Sigmoid colon (tissue), 4 donors: ENCODE measurements around the gene BLM.

Source experiments
- EP300 ChIP-seq, 4 donors: sonication (generic); formaldehyde crosslinking; IDR thresholded peaks; one replicate each; pipeline ENCODE4 v1.6.1; 2017; ENCODE audit warnings: antibody characterized with exemption in 4 of 4
- POLR2A ChIP-seq, 2 donors: fragments of 450-650 bp; IDR thresholded peaks; one replicate each; pipeline ENCODE4 v1.6.1; 2016; ENCODE audit warnings: antibody characterized with exemption in 2 of 2, mild to moderate bottlenecking in 2 of 2, moderate library complexity in 2 of 2

DNA sequence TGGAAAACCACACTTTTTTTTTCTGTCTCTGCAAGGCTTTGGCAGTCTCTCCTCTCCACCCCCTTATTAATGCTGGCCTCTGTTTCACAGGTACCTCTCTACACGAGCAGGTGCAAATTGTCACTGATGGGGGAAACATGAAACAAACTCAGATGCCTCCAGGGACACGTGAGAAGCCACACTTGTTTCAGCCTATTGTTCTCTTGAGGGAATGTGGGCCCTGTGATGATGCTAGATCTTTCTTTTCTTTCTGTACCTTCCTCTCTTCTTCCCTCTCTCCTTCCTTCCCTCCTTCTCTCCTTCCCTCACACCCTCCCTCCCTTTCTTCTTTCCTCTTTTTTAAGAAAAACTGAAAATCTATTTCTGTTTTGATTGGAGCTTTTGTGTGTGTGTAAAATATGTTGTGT is 5.7 kb upstream of the BLM start:
- TF ChIP-seq EP300 (IDR thresholded peaks at IDR 0.05), result no peak
- no peak for TF ChIP-seq POLR2A (IDR thresholded peaks at IDR 0.05)
